Esophagus muscularis mucosa (tissue), 4 donors: Measurements from ENCODE around the gene FTSJ1.
"Not testable (repeated sequence)": the region's sequence is repeated elsewhere in the genome, so short reads cannot be mapped to it uniquely, and the experiment has no call there.

ENCODE experiments used
- EP300 ChIP-seq: sonication (generic); formaldehyde crosslinking; IDR thresholded peaks from one replicate; pipeline ENCODE4 v1.6.1; 2017; ENCODE audit warnings: antibody characterized with exemption
- POLR2AphosphoS5 ChIP-seq, 2 donors: sonication (generic); formaldehyde crosslinking; IDR thresholded peaks; one replicate each; pipeline ENCODE4 v1.6.1; 2017; ENCODE audit warnings: antibody characterized with exemption in 2 of 2
- TF ChIP-seq, protein P1 (sequence below), 3 experiments: fragments of 200-600 bp in 2 of 3; fragments of 450-650 bp in 1 of 3; sonication (generic) in 2 of 3; IDR thresholded peaks; one replicate each; pipeline ENCODE4 v1.5.1; 2017 to 2019; ENCODE audit warnings: antibody characterized with exemption in 3 of 3, mild to moderate bottlenecking in 2 of 3, moderate library complexity in 1 of 3

DNA sequence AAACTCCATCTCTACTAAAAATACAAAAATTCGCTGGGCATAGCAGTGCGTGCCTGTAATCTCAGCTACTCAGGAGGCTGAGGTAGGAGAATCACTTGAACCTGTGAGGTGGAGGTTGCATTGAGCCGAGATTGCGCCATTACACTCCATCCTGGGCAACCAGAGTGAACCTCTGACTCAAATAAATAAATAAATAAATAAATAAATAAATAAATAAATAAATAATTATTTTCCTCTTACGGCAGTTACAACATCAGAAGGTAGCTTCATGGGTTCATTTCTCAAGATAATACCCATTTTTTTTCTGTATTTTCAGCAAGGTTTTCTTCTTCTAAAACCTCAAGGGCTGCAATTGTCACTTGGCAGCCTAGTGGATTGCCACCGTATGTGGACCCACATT, 28.8 kb upstream of the FTSJ1 start:
- TF ChIP-seq, protein P1, sequence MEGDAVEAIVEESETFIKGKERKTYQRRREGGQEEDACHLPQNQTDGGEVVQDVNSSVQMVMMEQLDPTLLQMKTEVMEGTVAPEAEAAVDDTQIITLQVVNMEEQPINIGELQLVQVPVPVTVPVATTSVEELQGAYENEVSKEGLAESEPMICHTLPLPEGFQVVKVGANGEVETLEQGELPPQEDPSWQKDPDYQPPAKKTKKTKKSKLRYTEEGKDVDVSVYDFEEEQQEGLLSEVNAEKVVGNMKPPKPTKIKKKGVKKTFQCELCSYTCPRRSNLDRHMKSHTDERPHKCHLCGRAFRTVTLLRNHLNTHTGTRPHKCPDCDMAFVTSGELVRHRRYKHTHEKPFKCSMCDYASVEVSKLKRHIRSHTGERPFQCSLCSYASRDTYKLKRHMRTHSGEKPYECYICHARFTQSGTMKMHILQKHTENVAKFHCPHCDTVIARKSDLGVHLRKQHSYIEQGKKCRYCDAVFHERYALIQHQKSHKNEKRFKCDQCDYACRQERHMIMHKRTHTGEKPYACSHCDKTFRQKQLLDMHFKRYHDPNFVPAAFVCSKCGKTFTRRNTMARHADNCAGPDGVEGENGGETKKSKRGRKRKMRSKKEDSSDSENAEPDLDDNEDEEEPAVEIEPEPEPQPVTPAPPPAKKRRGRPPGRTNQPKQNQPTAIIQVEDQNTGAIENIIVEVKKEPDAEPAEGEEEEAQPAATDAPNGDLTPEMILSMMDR (IDR thresholded peaks at IDR 0.05), result not testable (repeated sequence)
- TF ChIP-seq POLR2AphosphoS5 (IDR thresholded peaks at IDR 0.05); EP300: not testable (repeated sequence)
